Smooth muscle cell (in vitro differentiated cells): ENCODE results near the gene NAMPT. TPM values are rescaled to one million over a fixed set of nuclear protein-coding genes. Genes with fewer than 3 reads are reported as not detected.

Experiments used
- DNase-seq: peaks from one replicate; lab custom pipeline; 2025; ENCODE audit not compliant: unreplicated experiment; lab: John Stamatoyannopoulos, UW
- H2AFZ ChIP-seq: fragments of 200-600 bp; sonication (generic); 2 replicates; pipeline ENCODE4 v1.6.0; 2016; ENCODE audit warnings: antibody characterized with exemption, low read depth, mild to moderate bottlenecking
- H3F3A ChIP-seq: fragments of 200-600 bp; sonication (generic); 2 replicates; pipeline ENCODE4 v1.6.0; 2017; ENCODE audit warnings: antibody characterized with exemption, low read depth
- H3K27ac ChIP-seq: fragments of 200-600 bp; sonication (generic); 2 replicates; pipeline ENCODE4 v1.5.1; 2016; ENCODE audit warnings: low read depth, mild to moderate bottlenecking
- H3K27me3 ChIP-seq: fragments of 200-600 bp; sonication (generic); 2 replicates; pipeline ENCODE4 v1.6.1; 2016; ENCODE audit warnings: low read depth, mild to moderate bottlenecking
- H3K36me3 ChIP-seq: fragments of 200-600 bp; sonication (generic); 2 replicates; pipeline ENCODE4 v1.5.1; 2016; ENCODE audit warnings: low read depth
- H3K4me1 ChIP-seq: fragments of 200-600 bp; sonication (generic); 2 replicates; pipeline ENCODE4 v1.5.1; 2016; ENCODE audit warnings: low read depth
- H3K4me2 ChIP-seq: fragments of 200-600 bp; sonication (generic); 2 replicates; pipeline ENCODE4 v1.6.0; 2016; ENCODE audit warnings: mild to moderate bottlenecking
- H3K4me3 ChIP-seq: fragments of 200-600 bp; sonication (generic); 2 replicates; pipeline ENCODE4 v1.5.1; 2016; ENCODE audit warnings: mild to moderate bottlenecking
- H3K79me2 ChIP-seq: fragments of 200-600 bp; sonication (generic); 2 replicates; pipeline ENCODE4 v1.6.0; 2016; ENCODE audit warnings: low read depth, mild to moderate bottlenecking
- H3K9ac ChIP-seq: fragments of 200-600 bp; sonication (generic); 2 replicates; pipeline ENCODE4 v1.6.0; 2016; ENCODE audit warnings: low read depth
- H3K9me3 ChIP-seq: fragments of 200-600 bp; sonication (generic); replicated peaks from 2 replicates; pipeline ENCODE4 v1.5.1; 2016; ENCODE audit warnings: low read depth
- H4K20me1 ChIP-seq: fragments of 200-600 bp; sonication (generic); 2 replicates; pipeline ENCODE4 v1.6.0; 2016; ENCODE audit warnings: low read depth
- CTCF ChIP-seq: fragments of 200-600 bp; sonication (generic); IDR thresholded peaks from 2 replicates; pipeline ENCODE4 v1.5.1; 2017; ENCODE audit warnings: borderline replicate concordance, mild to moderate bottlenecking, antibody characterized with exemption; ENCODE audit not compliant: insufficient read depth, poor library complexity, severe bottlenecking
- WGBS: methylation state at CpG from one replicate; pipeline ENCODE4 v1.1.7; 2016; ENCODE audit warnings: low lambda C conversion rate; 5-methylcytosine and 5-hydroxymethylcytosine counted together
- polyA plus RNA-seq: library from polyadenylated mRNA; unstranded; fragments of >200 nt; fragmentation: Nextera tagmentation; extraction: Ambion mirVana; gene quantifications from 2 replicates; pipeline ENCODE4 v1.2.1, GENCODE V29; 2016
- total RNA-seq: library from RNA; depleted of rRNA; stranded (reverse); fragments of >200 nt; gene quantifications from 2 replicates; pipeline ENCODE4 v1.2.3, GENCODE V29; 2014

The NAMPT gene
- total and polyA plus RNA-seq, 2 experiments from 2014 or later = 49.1 to 189 TPM

GRCh38 chr7:106255246-106255645, 29.5 kb downstream of the NAMPT start:
- Histone ChIP-seq H3K4me2 (no peak overlapping the region), H3K27ac (no peak overlapping the region), H3K4me1 (no peaks in the 10 kb centered on the region), H3K79me2 (no peaks in the 10 kb centered on the region), H3K36me3 (peaks cover 32% of the 10 kb centered on the region), H2AFZ (no peak overlapping the region), H3F3A (peaks cover 5% of the 10 kb centered on the region), H3K27me3 (no peaks in the 10 kb centered on the region), H3K4me3 (no peak overlapping the region), H3K9ac (no peak overlapping the region), H3K9me3 (no peaks in the 10 kb centered on the region), H4K20me1 (peaks cover 22% of the 10 kb centered on the region)
- 97% methylated on average over 1 of the region's 1 CpG for WGBS
- no peak for DNase-seq
- TF ChIP-seq CTCF = no peak

- no peak overlapping the region for H3K4me3 ChIP-seq
- H3K27ac ChIP-seq = no peak overlapping the region
- H3K9ac ChIP-seq = no peak overlapping the region
- no peak overlapping the region for H3K4me2 ChIP-seq
- no peaks in the 10 kb centered on the region for H3K4me1 ChIP-seq
- no peaks in the 10 kb centered on the region for H3K79me2 ChIP-seq
- no peaks in the 10 kb centered on the region for H3K9me3 ChIP-seq
- no peaks in the 10 kb centered on the region for H3F3A ChIP-seq
- no peak for TF ChIP-seq CTCF
- no peak overlapping the region for H2AFZ ChIP-seq
- peaks cover 16% of the 10 kb centered on the region for H4K20me1 ChIP-seq
- 94% methylated on average over 4 of the region's 4 CpGs for WGBS
- H3K27me3 ChIP-seq = no peaks in the 10 kb centered on the region
- H3K36me3 ChIP-seq = peaks cover 35% of the 10 kb centered on the region
- DNase-seq = no peak
Measured at GRCh38 chr7:106254525-106255116, 30.2 kb downstream of the NAMPT start.

GRCh38 chr7:106252568-106252967, 32.2 kb downstream of the NAMPT start:
- no peak for DNase-seq
- Histone ChIP-seq H3K27ac (no peak overlapping the region), H3K36me3 (peaks cover 48% of the 10 kb centered on the region), H3K79me2 (no peaks in the 10 kb centered on the region), H3F3A (no peaks in the 10 kb centered on the region), H3K4me2 (no peak overlapping the region), H3K4me1 (no peaks in the 10 kb centered on the region), H2AFZ (no peak overlapping the region), H3K4me3 (no peak overlapping the region), H4K20me1 (peaks cover 4% of the 10 kb centered on the region), H3K9me3 (no peaks in the 10 kb centered on the region), H3K9ac (no peak overlapping the region), H3K27me3 (no peaks in the 10 kb centered on the region)
- WGBS = 98% methylated on average over 3 of the region's 3 CpGs
- TF ChIP-seq CTCF = no peak

GRCh38 chr7:106249488-106249887, 35.3 kb downstream of the NAMPT start:
- H3K4me2 ChIP-seq = no peak overlapping the region
- H3K27ac ChIP-seq = no peak overlapping the region
- no peak overlapping the region for H3K4me3 ChIP-seq
- peaks cover 48% of the 10 kb centered on the region for H3K36me3 ChIP-seq
- H3K9ac ChIP-seq = no peak overlapping the region
- DNase-seq = no peak
- H3K27me3 ChIP-seq = no peaks in the 10 kb centered on the region
- H3K4me1 ChIP-seq = no peaks in the 10 kb centered on the region
- no peaks in the 10 kb centered on the region for H4K20me1 ChIP-seq
- H3K79me2 ChIP-seq = no peaks in the 10 kb centered on the region
- H2AFZ ChIP-seq = no peak overlapping the region
- no peak for TF ChIP-seq CTCF
- WGBS = 97% methylated on average over 4 of the region's 4 CpGs
- H3F3A ChIP-seq = no peaks in the 10 kb centered on the region
- no peaks in the 10 kb centered on the region for H3K9me3 ChIP-seq
